ENCODE results near the gene AKAP7. TPM values are rescaled to one million over a fixed set of nuclear protein-coding genes. Genes with fewer than 3 reads are reported as not detected.

Gene AKAP7
- total and polyA plus RNA-seq, 2 donors (not counting 3 experiments of a cell fraction or from before 2014, with no cell fraction given): 0.76 to 3.3 TPM

DNA sequence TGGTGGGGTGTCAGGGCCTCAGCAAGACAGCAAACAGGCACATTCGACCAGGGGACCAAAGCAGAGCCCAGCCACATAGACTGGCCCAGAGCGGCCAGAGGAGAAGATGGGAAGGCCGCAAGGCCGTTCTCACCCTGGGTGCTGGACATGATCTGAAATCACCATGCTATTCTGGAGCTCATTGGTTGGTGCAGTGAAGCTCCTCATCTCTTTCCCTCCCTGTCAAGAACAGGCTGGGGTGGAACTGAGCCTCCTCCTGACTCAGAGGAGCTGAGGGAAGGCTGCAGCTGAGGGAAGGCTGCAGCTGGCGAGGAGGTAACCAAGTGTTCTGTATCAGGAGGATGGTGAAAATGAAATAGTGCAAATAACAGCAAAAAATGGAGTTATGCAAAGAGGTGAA, 80.0 kb downstream of the AKAP7 start:
- H2AFZ ChIP-seq (ENCODE audit: low read depth, low read length): no peak overlapping the region
- H3K4me3 ChIP-seq (replicated peaks in 1 of 3; ENCODE audit: insufficient read depth in 1 of 3, low read depth in 1 of 3, low read length in 3 of 3): no peak overlapping the region
- dilution Hi-C loops (cut with MboI; ENCODE audit: extremely low pct_ligation_motif_present, low sequenced_read_pairs): no loop called here
- no peaks in the 10 kb centered on the region for H3K79me2 ChIP-seq (ENCODE audit: control insufficient read depth, insufficient read depth, low read length)
- BruUV-seq (replicated peaks): no TSS peak
- peaks cover 13% of the 10 kb centered on the region for H3K4me1 ChIP-seq (ENCODE audit: control insufficient read depth, extremely low read depth, insufficient read depth, low read length)
- H3K27ac ChIP-seq (ENCODE audit: insufficient read depth, low read depth, low read length): no peak overlapping the region
- ChIA-PET CTCF (interaction anchor here (1.6 kb wide), 1 partner anchor 16 kb away, joined by 8 read pairs; no protein-coding TSS in a partner anchor), POLR2A (no interaction called here)
- intact Hi-C loops (cut with micrococcal nuclease): no loop called here
- H3K4me2 ChIP-seq (ENCODE audit: insufficient read depth, low read length): no peak overlapping the region
- no peak overlapping the region for H3K9ac ChIP-seq (replicated peaks; ENCODE audit: extremely low read depth, insufficient read depth, low read length)
- FAIRE-seq (no peak), DNase-seq (ENCODE audit: low read depth, low spot score) (no peak)
- H3K9me1 ChIP-seq (replicated peaks; ENCODE audit: control insufficient read depth, extremely low read depth, insufficient read depth, low read length): no peaks in the 10 kb centered on the region
- no peaks in the 10 kb centered on the region for H3K36me3 ChIP-seq (ENCODE audit: control insufficient read depth in 2 of 2, extremely low read depth in 1 of 2, insufficient read depth in 2 of 2, low read length in 2 of 2)
- no peaks in the 10 kb centered on the region for H4K20me1 ChIP-seq (replicated peaks; ENCODE audit: control insufficient read depth, extremely low read depth, insufficient read depth, low read length)
- no peaks in the 10 kb centered on the region for H3K27me3 ChIP-seq (ENCODE audit: control insufficient read depth in 2 of 2, insufficient read depth in 2 of 2, low read length in 2 of 2)
- TF ChIP-seq GATA2 (IDR thresholded peaks at IDR 0.05; ENCODE audit: insufficient read depth, insufficient read length, low read depth, low read length) (no peak), FOS (IDR thresholded peaks at IDR 0.05; ENCODE audit: borderline replicate concordance, insufficient read depth, low read length) (no peak), MYC (IDR thresholded peaks at IDR 0.05; ENCODE audit: low read depth, low read length) (no peak), POLR2A (IDR thresholded peaks at IDR 0.05; ENCODE audit: low read depth, low read length) (no peak), EZH2 (IDR thresholded peaks at IDR 0.05; ENCODE audit: borderline replicate concordance, low read depth, low read length, severe bottlenecking) (no peak), POLR2AphosphoS5 (IDR thresholded peaks at IDR 0.05; ENCODE audit: insufficient read depth, low read depth, low read length) (no peak), JUN (IDR thresholded peaks at IDR 0.05; ENCODE audit: borderline replicate concordance, insufficient read depth, insufficient read length, low read depth) (no peak)
- TF ChIP-seq, protein P1, sequence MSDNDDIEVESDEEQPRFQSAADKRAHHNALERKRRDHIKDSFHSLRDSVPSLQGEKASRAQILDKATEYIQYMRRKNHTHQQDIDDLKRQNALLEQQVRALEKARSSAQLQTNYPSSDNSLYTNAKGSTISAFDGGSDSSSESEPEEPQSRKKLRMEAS (IDR thresholded peaks at IDR 0.05; ENCODE audit: insufficient read depth, insufficient read length): no peak
- TF ChIP-seq, protein P2, sequence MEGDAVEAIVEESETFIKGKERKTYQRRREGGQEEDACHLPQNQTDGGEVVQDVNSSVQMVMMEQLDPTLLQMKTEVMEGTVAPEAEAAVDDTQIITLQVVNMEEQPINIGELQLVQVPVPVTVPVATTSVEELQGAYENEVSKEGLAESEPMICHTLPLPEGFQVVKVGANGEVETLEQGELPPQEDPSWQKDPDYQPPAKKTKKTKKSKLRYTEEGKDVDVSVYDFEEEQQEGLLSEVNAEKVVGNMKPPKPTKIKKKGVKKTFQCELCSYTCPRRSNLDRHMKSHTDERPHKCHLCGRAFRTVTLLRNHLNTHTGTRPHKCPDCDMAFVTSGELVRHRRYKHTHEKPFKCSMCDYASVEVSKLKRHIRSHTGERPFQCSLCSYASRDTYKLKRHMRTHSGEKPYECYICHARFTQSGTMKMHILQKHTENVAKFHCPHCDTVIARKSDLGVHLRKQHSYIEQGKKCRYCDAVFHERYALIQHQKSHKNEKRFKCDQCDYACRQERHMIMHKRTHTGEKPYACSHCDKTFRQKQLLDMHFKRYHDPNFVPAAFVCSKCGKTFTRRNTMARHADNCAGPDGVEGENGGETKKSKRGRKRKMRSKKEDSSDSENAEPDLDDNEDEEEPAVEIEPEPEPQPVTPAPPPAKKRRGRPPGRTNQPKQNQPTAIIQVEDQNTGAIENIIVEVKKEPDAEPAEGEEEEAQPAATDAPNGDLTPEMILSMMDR (IDR thresholded peaks at IDR 0.05; ENCODE audit: extremely low read depth in 1 of 2, insufficient read depth in 1 of 2, low read depth in 1 of 2, low read length in 2 of 2): no peak
- no peaks in the 10 kb centered on the region for H3K9me3 ChIP-seq (replicated peaks; ENCODE audit: control insufficient read depth, insufficient read depth, low read length)
